Naive thymus-derived CD8-positive, alpha-beta T cell (primary cell): ENCODE measurements around the gene STK17A. TPM values are rescaled to one million over a fixed set of nuclear protein-coding genes. Genes with fewer than 3 reads are reported as not detected.

Source experiments
- ATAC-seq, 2 donors: fragments of 150-1000 bp; cut with Tn5 transposase in 1 of 2; sonication (Bioruptor Pico), chemical (Tn5 transposase) in 1 of 2; 1 replicate in 1 of 2; 2 replicates in 1 of 2; pipeline ENCODE4 v1.10.0; 2021; ENCODE audit warnings: mild to moderate bottlenecking in 2 of 2, moderate library complexity in 2 of 2
- POLR2A ChIA-PET: fragments of 350-600 bp; sonication (Branson Sonifier 250); formaldehyde crosslinking; loops from one replicate; lab custom pipeline; 2021; ENCODE audit warnings: antibody characterized with exemption; lab: Charles Lee
- DNase-seq, 10 donors: peaks; one replicate each; pipeline versions ENCODE4 v3.0.0 to v3.0.0-alpha.2; 2020 to 2022
- H3K27ac Mint-ChIP-seq, 10 donors: one replicate each; pipeline ENCODE4 v1.8.0; 2020 to 2022; ENCODE audit warnings: mild to moderate bottlenecking in 10 of 10, mixed read lengths in 10 of 10, moderate library complexity in 4 of 10, inconsistent platforms in 1 of 10
- H3K27me3 Mint-ChIP-seq, 5 donors: one replicate each; pipeline ENCODE4 v1.8.0; 2021 to 2022; ENCODE audit warnings: mixed read lengths in 5 of 5
- H3K36me3 Mint-ChIP-seq, 3 donors: one replicate each; pipeline ENCODE4 v1.8.0; 2020 to 2022; ENCODE audit warnings: mixed read lengths in 3 of 3, mild to moderate bottlenecking in 2 of 3, inconsistent platforms in 1 of 3
- H3K4me1 Mint-ChIP-seq, 4 donors: one replicate each; pipeline ENCODE4 v1.8.0; 2021 to 2022; ENCODE audit warnings: mixed read lengths in 4 of 4
- H3K4me3 Mint-ChIP-seq, 10 donors: one replicate each; pipeline ENCODE4 v1.8.0; 2020 to 2022; ENCODE audit warnings: mild to moderate bottlenecking in 10 of 10, mixed read lengths in 10 of 10, moderate library complexity in 6 of 10, inconsistent platforms in 1 of 10
- H3K9me3 Mint-ChIP-seq, 9 donors: one replicate each; pipeline ENCODE4 v1.8.0; 2020 to 2022; ENCODE audit warnings: mixed read lengths in 9 of 9, mild to moderate bottlenecking in 3 of 9, inconsistent platforms in 1 of 9, moderate library complexity in 1 of 9
- polyA plus RNA-seq, 3 donors: library from polyadenylated mRNA; unstranded; fragments of 300-500 nt; fragmentation: Illumina TruSeq; gene quantifications; one replicate each; pipeline ENCODE4 v1.2.3, GENCODE V29; 2021
- total RNA-seq, 8 experiments: library from RNA in 2 of 8; stranded (reverse) in 2 of 8; gene quantifications; one replicate each; pipeline ENCODE4 v1.2.3 and lab custom pipeline; 2021 to 2026

The STK17A gene
- total RNA-seq (100 to 1,000 TPM; 203 to 208 TPM), polyA plus RNA-seq (100 to 1,000 TPM; 242 to 346 (median 262) TPM), total RNA-seq (lab: John Stamatoyannopoulos, UW) (101 to 466 (median 321) reads per million in 6 experiments)

DNA sequence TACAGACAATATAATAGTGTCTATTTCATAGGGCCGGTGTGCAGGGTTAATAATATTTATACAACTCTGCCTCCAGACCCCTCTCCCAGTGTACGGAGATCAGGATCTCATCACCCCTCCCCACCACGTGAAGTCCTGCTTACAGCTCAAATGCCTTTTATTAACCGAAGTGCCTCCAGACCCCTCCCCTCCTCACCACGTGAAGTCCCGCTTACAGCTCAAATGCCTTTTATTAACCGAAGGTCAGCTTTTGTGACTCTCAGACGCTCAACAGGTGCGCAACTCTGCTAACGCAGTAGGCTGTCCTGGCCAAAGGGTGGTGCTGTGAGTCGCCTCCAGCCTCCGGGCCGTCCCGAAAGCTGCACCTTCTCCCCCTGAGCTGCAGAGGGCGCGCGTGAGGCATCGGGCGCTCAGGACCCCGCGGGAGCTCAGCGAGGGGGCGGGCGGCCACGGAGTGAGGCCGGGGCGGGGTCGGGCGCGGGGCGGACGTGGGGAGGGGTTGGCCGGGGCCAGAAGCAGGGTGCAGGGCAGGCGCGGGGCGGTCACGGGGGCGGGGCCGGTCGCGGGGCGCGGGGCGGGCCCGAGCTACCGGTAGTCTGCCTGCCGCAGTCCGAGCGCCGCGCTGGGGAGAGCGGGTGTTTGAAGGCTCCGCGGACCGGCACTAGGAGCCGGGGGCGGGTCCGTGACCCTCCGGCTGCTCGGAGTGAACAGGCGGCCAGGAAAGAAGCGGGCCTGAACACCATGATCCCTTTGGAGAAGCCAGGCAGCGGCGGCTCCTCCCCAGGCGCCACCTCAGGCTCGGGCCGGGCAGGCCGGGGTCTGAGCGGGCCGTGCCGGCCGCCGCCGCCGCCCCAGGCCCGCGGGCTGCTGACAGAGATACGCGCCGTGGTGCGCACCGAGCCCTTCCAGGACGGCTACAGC, at the start of gene STK17A:
Gene STK17A (plus strand): TSS at position 606 of the 921 bp plus-strand sequence. CDS start 136 bp downstream, at position 742.
- Mint-ChIP-seq H3K27me3 (peaks cover 0 to 9% (median 3%) of the 10 kb centered on the region in 5 donors), H3K4me1 (peaks cover 5 to 33% (median 17%) of the 10 kb centered on the region in 4 donors), H3K36me3 (peaks cover 3 to 18% (median 13%) of the 10 kb centered on the region in 3 donors), H3K4me3 (peak within 1 kb of the TSS; percentile 82 to 99 (median 94)), H3K9me3 (no peaks in the 10 kb centered on the region), H3K27ac (peak within 1 kb of the TSS; percentile 90 to 99 (median 96))
- POLR2A ChIA-PET = interaction anchor here (0.6 to 11.5 kb wide), 34 partner anchors 8 to 650 kb away, joined by 3 to 373 read pairs (median 7); partner anchors contain the start of genes BLVRA, COA1, MRPL32 and MRPS24
- peak; percentile 90 to 99 (median 96) for DNase-seq
- ATAC-seq = peak; percentile 63 to 66

DNA sequence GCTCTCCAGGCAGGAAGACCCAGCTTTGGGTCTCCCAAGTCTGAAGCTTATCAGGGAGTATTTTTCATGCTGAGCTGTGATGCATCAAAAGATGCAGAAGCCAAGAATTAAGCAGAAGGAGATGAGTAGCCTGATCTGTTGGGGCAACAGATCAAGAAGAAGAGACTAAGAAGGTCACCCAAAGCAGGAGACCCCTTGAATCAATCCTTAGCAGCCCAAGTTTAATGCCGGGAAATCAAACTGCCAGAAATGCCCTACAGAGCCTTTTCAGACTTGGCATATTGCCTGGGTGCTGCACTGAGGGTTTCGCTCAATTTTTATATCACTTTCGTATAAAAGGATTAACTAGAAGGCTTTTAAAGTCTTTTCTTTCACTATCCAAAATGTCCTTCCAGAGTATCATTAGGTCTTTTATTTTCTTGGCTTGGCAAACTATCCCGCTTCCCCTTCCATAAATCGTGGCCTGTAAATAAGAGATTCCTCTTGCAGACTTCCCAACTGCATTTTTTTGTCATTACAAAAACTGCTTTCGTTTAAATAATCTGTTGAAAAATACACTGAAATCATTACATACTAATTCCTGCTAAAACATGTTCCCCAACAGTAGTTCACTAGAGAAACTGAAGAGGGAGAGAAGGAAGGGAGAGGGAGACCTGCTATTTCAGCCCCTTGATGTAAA, 49.0 kb upstream of the STK17A start:
- no peak overlapping the region for H3K27ac Mint-ChIP-seq
- H3K9me3 Mint-ChIP-seq = no peaks in the 10 kb centered on the region
- no peak for DNase-seq

DNA sequence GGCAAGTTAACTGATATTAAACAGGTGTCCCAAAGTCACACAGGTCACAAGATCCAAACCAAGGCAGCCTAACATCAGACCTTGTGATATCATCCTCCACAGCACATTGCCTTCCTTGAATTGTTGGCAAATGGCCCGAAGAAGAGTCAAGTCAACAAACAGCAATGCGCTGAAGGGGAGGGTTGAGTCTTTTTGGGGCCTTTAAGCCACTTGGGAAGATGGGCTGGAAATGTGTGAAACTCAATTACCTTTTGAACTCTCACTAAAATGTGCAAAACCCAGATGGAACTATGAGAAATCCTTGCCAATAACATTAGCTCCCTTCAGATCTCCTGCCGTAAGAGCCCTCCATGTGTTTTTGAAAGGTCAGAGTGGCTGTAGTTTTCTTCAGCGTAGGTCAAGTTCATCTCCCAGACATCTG, 47.9 kb upstream of the STK17A start:
- H3K4me1 Mint-ChIP-seq = peaks cover 0 to 2% (median 0%) of the 10 kb centered on the region in 4 donors
- H3K27ac Mint-ChIP-seq = no peak overlapping the region
- H3K36me3 Mint-ChIP-seq = no peaks in the 10 kb centered on the region
- no peak for ATAC-seq
- H3K4me3 Mint-ChIP-seq = no peak overlapping the region
- H3K27me3 Mint-ChIP-seq = peaks cover 0 to 2% (median 0%) of the 10 kb centered on the region in 5 donors
- POLR2A ChIA-PET = no interaction called here
- DNase-seq = no peak
- no peaks in the 10 kb centered on the region for H3K9me3 Mint-ChIP-seq

More for the DNA sequence above, 49.0 kb upstream of the STK17A start:
- no peak overlapping the region for H3K4me3 Mint-ChIP-seq
- peaks cover 0 to 4% (median 0%) of the 10 kb centered on the region in 4 donors for H3K4me1 Mint-ChIP-seq
- POLR2A ChIA-PET = no interaction called here
- peaks cover 0 to 3% (median 0%) of the 10 kb centered on the region in 5 donors for H3K27me3 Mint-ChIP-seq
- ATAC-seq = no peak
- H3K36me3 Mint-ChIP-seq = no peaks in the 10 kb centered on the region

DNA sequence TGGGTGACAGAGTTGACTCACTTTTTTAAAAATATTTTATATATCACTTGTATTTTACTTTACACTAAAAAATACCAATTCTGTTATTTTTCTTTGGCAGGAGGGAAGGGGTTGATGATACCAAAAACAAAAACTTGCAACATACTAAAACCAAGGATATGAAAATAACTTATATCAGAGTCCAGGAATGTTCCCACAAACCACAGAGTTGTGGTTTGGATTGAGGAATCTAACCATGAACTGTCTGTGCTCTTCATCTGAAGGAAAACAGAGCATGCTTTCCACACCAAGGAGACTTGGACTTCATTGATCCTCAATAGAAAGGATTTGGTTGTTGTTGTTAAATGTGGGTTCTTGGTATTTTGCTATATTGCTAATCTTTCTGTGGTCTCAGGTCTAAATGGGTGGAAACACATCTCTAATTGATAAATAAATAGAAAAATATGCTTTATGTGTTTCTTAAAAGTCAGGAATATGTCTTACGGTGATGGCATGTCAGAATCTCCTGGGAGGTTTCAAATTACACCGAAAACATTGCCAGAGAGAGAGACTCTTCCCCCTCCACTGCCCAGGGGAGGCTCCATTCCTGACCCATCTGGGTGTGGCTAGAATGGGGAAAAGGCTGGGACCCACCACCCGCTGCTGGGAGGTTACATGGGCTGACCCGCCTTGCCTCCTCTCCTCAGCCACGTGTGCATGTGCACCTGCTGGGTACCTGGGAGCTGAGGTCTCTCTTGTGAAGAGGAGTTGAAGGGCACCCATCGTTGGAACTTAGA, 46.9 kb upstream of the STK17A start:
- Mint-ChIP-seq H3K27ac (no peak overlapping the region), H3K9me3 (no peaks in the 10 kb centered on the region), H3K4me1 (peaks cover 0 to 2% (median 0%) of the 10 kb centered on the region in 4 donors), H3K4me3 (no peak overlapping the region), H3K36me3 (no peaks in the 10 kb centered on the region), H3K27me3 (peaks cover 0 to 4% (median 0%) of the 10 kb centered on the region in 5 donors)
- POLR2A ChIA-PET = no interaction called here
- no peak for ATAC-seq
- no peak for DNase-seq

GRCh38 chr7:43536773-43537172, 46.1 kb upstream of the STK17A start:
- Mint-ChIP-seq H3K36me3 (no peaks in the 10 kb centered on the region), H3K4me3 (no peak overlapping the region), H3K4me1 (peaks cover 0 to 2% (median 0%) of the 10 kb centered on the region in 4 donors), H3K27me3 (peaks cover 0 to 4% (median 0%) of the 10 kb centered on the region in 5 donors), H3K27ac (no peak overlapping the region), H3K9me3 (no peaks in the 10 kb centered on the region)
- POLR2A ChIA-PET = no interaction called here
- no peak for ATAC-seq
- no peak for DNase-seq

DNA sequence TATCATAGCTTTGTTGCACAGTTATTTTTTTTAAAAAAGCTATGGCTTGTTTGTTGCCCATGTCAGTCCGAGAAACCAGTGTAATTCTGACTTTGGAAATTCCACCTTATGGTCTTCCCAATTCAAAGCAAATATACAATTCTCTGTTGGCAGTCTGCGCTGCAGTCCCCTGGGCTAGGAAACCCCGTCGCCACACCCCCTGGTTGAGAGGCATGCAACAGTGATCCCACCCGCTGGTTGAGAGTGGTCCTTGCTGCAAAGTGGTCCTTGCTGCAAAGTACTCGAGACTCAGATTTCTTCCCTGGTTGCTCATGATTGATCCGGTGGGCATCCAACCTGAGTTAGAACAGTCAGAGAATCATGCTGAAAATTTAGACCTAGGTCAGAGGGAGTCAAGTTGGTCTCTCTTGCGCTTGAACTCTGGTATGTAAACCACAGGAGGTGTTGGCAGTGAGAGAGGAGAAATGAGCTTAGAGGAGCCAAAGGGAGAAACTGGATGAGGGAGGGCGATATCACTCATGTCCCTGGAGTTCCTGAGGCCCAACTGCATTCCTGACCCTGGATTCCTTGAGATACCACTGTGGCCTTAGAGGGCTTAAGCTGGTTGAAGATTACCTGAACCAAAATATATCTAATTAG, 45.0 kb upstream of the STK17A start:
- H3K4me1 Mint-ChIP-seq = peaks cover 0 to 2% (median 0%) of the 10 kb centered on the region in 4 donors

GRCh38 chr7:43538404-43538771, 44.5 kb upstream of the STK17A start:
- H3K4me3 Mint-ChIP-seq = no peak overlapping the region
- H3K27me3 Mint-ChIP-seq = peaks cover 0 to 9% (median 4%) of the 10 kb centered on the region in 5 donors
- H3K36me3 Mint-ChIP-seq = no peaks in the 10 kb centered on the region
- no peak for ATAC-seq
- H3K4me1 Mint-ChIP-seq = peaks cover 0 to 2% (median 0%) of the 10 kb centered on the region in 4 donors
- H3K9me3 Mint-ChIP-seq = no peaks in the 10 kb centered on the region
- DNase-seq = no peak
- POLR2A ChIA-PET = no interaction called here
- H3K27ac Mint-ChIP-seq = no peak overlapping the region

More for the DNA sequence above, 45.0 kb upstream of the STK17A start:
- H3K36me3 Mint-ChIP-seq = no peaks in the 10 kb centered on the region
- ATAC-seq = no peak
- H3K27ac Mint-ChIP-seq = no peak overlapping the region
- H3K4me3 Mint-ChIP-seq = no peak overlapping the region
- DNase-seq = no peak
- peaks cover 0 to 8% (median 3%) of the 10 kb centered on the region in 5 donors for H3K27me3 Mint-ChIP-seq
- H3K9me3 Mint-ChIP-seq = no peaks in the 10 kb centered on the region
- POLR2A ChIA-PET = no interaction called here

DNA sequence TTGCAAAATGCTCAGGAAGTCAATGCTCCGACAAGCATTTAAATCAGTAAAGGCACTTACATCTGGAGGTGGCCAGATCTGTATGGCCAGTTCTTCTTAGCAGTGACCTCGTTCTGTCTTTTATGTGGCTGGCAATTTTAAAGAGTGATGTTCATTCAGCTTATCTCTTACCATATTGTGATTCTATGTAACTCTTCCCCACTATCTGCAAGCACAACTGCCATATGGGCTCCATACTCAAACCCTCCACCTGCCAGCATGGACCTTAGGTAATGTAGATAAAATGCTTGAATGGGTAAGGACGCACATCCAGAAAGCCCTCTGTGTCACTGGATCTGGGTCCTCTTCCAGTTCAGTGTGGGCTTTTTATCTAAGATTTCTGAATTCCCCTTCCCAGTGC, 42.4 kb upstream of the STK17A start:
- ATAC-seq = no peak
- no peak overlapping the region for H3K27ac Mint-ChIP-seq
- no peaks in the 10 kb centered on the region for H3K9me3 Mint-ChIP-seq
- POLR2A ChIA-PET = no interaction called here
- H3K4me1 Mint-ChIP-seq = no peaks in the 10 kb centered on the region
- H3K4me3 Mint-ChIP-seq = no peak overlapping the region
- no peak for DNase-seq
- no peaks in the 10 kb centered on the region for H3K36me3 Mint-ChIP-seq
- H3K27me3 Mint-ChIP-seq = peaks cover 0 to 12% (median 2%) of the 10 kb centered on the region in 5 donors

DNA sequence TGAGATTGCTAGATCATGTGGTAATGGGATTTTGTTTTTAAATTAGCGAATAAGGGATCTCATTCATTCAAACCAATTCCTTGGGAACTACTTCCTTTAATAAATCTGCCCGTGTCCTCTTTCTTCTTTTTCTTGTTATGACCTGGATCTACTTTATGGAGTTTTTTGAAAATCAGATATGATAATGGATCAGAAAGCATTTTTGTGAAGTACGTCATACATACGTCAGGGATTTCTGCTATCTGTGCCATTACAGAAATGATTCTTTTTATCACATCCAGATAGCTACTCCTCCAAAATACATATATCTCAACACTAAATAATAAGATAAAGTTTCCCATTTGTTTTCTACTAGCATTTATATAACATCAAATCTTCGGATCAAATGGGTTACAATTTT, 40.2 kb upstream of the STK17A start:
- no peak for ATAC-seq
- POLR2A ChIA-PET = no interaction called here
- H3K27ac Mint-ChIP-seq = no peak overlapping the region
- DNase-seq = no peak
- peaks cover 0 to 13% (median 11%) of the 10 kb centered on the region in 3 donors for H3K36me3 Mint-ChIP-seq
- H3K4me3 Mint-ChIP-seq = no peak overlapping the region
- H3K27me3 Mint-ChIP-seq = peaks cover 2 to 26% (median 9%) of the 10 kb centered on the region in 5 donors
- no peaks in the 10 kb centered on the region for H3K4me1 Mint-ChIP-seq
- H3K9me3 Mint-ChIP-seq = peaks cover 0 to 17% (median 0%) of the 10 kb centered on the region in 9 donors

DNA sequence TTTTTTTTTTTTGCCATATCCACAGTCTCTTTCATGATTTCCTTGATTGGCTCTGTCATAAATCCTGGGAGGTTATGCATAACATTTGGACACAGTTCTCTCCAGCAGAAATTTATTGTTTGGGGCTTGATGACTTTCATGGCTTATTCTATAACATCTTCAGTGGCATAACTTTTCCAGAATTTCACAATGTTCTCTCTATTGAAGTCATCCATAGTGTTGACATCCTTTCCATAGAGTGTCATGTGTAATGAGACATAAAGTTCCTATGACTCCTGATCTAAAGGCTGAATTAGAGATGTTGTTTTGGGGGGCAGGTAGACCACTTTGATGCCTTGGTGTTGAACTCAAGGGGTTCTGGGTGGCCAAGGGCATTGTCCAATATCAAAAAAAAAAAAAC, 36.7 kb upstream of the STK17A start:
- Mint-ChIP-seq H3K36me3 (peaks cover 0 to 14% (median 11%) of the 10 kb centered on the region in 3 donors), H3K4me1 (peaks cover 0 to 2% (median 0%) of the 10 kb centered on the region in 4 donors), H3K27ac (no peak overlapping the region), H3K9me3 (peaks cover 0 to 17% (median 0%) of the 10 kb centered on the region in 9 donors), H3K4me3 (no peak overlapping the region), H3K27me3 (peaks cover 4 to 26% (median 7%) of the 10 kb centered on the region in 5 donors)
- POLR2A ChIA-PET = no interaction called here
- ATAC-seq = no peak
- no peak for DNase-seq

DNA sequence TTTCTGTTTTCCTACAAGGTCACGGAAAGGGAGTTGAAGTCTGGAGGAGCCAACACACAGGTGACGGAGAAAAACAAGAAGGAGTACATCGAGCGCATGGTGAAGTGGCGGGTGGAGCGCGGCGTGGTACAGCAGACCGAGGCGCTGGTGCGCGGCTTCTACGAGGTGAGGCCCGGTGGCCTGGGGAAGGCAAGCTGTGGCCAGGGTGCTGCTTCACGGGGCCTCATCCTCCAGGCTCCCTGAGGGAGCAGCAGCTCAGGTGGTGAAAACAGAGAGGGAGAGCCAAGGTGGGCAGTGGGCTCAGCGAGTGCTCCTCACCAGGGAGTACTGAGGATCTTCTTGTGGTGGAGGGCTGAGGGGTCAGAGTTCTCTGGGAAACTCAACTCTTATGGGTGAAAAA, 32.5 kb upstream of the STK17A start:
- POLR2A ChIA-PET = no interaction called here
- Mint-ChIP-seq H3K9me3 (peaks cover 0 to 17% (median 0%) of the 10 kb centered on the region in 9 donors), H3K4me1 (peaks cover 23 to 24% (median 23%) of the 10 kb centered on the region in 4 donors), H3K4me3 (no peak overlapping the region), H3K27ac (peak overlapping the region in 2 of 10 donors; percentile 13 to 50), H3K27me3 (peaks cover 4 to 19% (median 7%) of the 10 kb centered on the region in 5 donors), H3K36me3 (peaks cover 0 to 14% (median 11%) of the 10 kb centered on the region in 3 donors)
- DNase-seq (no peak), ATAC-seq (no peak)
